ENCODE measurements around the gene RAPGEF6.

GRCh38 chr5:131393498-131393968 lies 241.5 kb downstream of the RAPGEF6 start:
- no peak for TF ChIP-seq CTCF (IDR thresholded peaks at IDR 0.05; ENCODE audit: low read depth, low read length)
- TF ChIP-seq EZH2phosphoT487 (IDR thresholded peaks at IDR 0.05; ENCODE audit: low read depth): no peak
